ENCODE data around the gene WDR3.
A peak's percentile ranks its signal among the peaks of the same experiment; 100 is the strongest.
"Not testable (repeated sequence)": the region's sequence is repeated elsewhere in the genome, so short reads cannot be mapped to it uniquely, and the experiment has no call there.

WDR3 gene

GRCh38 chr1:117929343-117930172, at the start of gene WDR3, which contains the start of gene GDAP2:
Gene WDR3 (plus strand): TSS chr1:117929739. CDS start chr1:117933320, 3,581 bp downstream.
Gene GDAP2 (minus strand): TSS chr1:117929621. CDS start chr1:117920357, 9,264 bp downstream.
- peak; percentile 95 for DNase-seq (ENCODE audit: low spot score)

- no peak for DNase-seq (ENCODE audit: low spot score)
These were observed 45.9 kb upstream of the WDR3 start for GRCh38 chr1:117883616-117884015.

GRCh38 chr1:117886101-117886795, 43.3 kb upstream of the WDR3 start:
- DNase-seq (ENCODE audit: low spot score), result no peak

GRCh38 chr1:117890452-117890851, 39.1 kb upstream of the WDR3 start:
- no peak for DNase-seq (ENCODE audit: low spot score)

GRCh38 chr1:117892512-117892911, 37.0 kb upstream of the WDR3 start:
- DNase-seq (ENCODE audit: low spot score), result no peak

- no peak for DNase-seq (ENCODE audit: low spot score)
These were observed 35.5 kb upstream of the WDR3 start for GRCh38 chr1:117894078-117894477.

GRCh38 chr1:117895482-117896114, 33.9 kb upstream of the WDR3 start:
- peak; percentile 74 for DNase-seq (ENCODE audit: low spot score)

- DNase-seq (ENCODE audit: low spot score), result no peak
These were observed 32.0 kb upstream of the WDR3 start for GRCh38 chr1:117897551-117897950.

GRCh38 chr1:117899801-117900200, 29.7 kb upstream of the WDR3 start:
- no peak for DNase-seq (ENCODE audit: low spot score)

GRCh38 chr1:117902944-117903343, 26.6 kb upstream of the WDR3 start:
- no peak for DNase-seq (ENCODE audit: low spot score)

- DNase-seq (ENCODE audit: low spot score), result no peak
These were observed 25.1 kb upstream of the WDR3 start for GRCh38 chr1:117904485-117904884.

- no peak for DNase-seq (ENCODE audit: low spot score)
These were observed 24.5 kb upstream of the WDR3 start for GRCh38 chr1:117905019-117905418.

- DNase-seq (ENCODE audit: low spot score), result no peak
These were observed 18.5 kb upstream of the WDR3 start for GRCh38 chr1:117911051-117911450.

GRCh38 chr1:117919376-117919775, 10.2 kb upstream of the WDR3 start:
- no peak for DNase-seq (ENCODE audit: low spot score)

- no peak for DNase-seq (ENCODE audit: low spot score)
These were observed 7.5 kb upstream of the WDR3 start for GRCh38 chr1:117921991-117922390.

- DNase-seq (ENCODE audit: low spot score), result not testable (repeated sequence)
These were observed 6.8 kb upstream of the WDR3 start for GRCh38 chr1:117922717-117923116.

GRCh38 chr1:117925981-117926380, 3.6 kb upstream of the WDR3 start:
- no peak for DNase-seq (ENCODE audit: low spot score)

GRCh38 chr1:117928881-117929342, 627 bp upstream of the WDR3 start:
- DNase-seq (ENCODE audit: low spot score), result peak; percentile 10

GRCh38 chr1:117930173-117930447, 571 bp downstream of the WDR3 start:
- no peak for DNase-seq (ENCODE audit: low spot score)

GRCh38 chr1:117930484-117930883, 945 bp downstream of the WDR3 start:
- no peak for DNase-seq (ENCODE audit: low spot score)

- DNase-seq (ENCODE audit: low spot score), result no peak
These were observed 3.0 kb downstream of the WDR3 start for GRCh38 chr1:117932576-117932975.

- no peak for DNase-seq (ENCODE audit: low spot score)
These were observed 4.2 kb downstream of the WDR3 start for GRCh38 chr1:117933769-117934168.

- no peak for DNase-seq (ENCODE audit: low spot score)
These were observed 12.8 kb downstream of the WDR3 start for GRCh38 chr1:117942293-117942692.

Data from hematopoietic multipotent progenitor cell treated with erythropoietin and hydrocortisone succinate and interleukin-3 and kit ligand, for 17 days (in vitro differentiated cells).